GM23338 (cell line): Measurements from ENCODE around the gene EIF2B5. TPM values are rescaled to one million over a fixed set of nuclear protein-coding genes. Genes with fewer than 3 reads are reported as not detected.
A peak's percentile ranks its signal among the peaks of the same experiment; 100 is the strongest.
"Not testable (repeated sequence)": the region's sequence is repeated elsewhere in the genome, so short reads cannot be mapped to it uniquely, and the experiment has no call there.

ENCODE experiments used
- ATAC-seq: fragments of 200-7000 bp; cut with Tn5 transposase; 3 replicates; pipeline ENCODE4 v1.9.1; 2020
- DNase-seq: peaks from one replicate; pipeline ENCODE4 v3.0.0-alpha.2; 2015; ENCODE audit warnings: low spot score
- H2AFZ ChIP-seq: fragments of 200-600 bp; sonication (generic); 2 replicates; pipeline ENCODE4 v1.8.0; 2016; ENCODE audit warnings: antibody characterized with exemption, mild to moderate bottlenecking, moderate library complexity
- H3F3A ChIP-seq: fragments of 200-600 bp; sonication (generic); replicated peaks from 2 replicates; pipeline ENCODE4 v1.8.0; 2017; ENCODE audit warnings: antibody characterized with exemption, mixed run types, low read depth
- H3K27ac ChIP-seq: fragments of 200-600 bp; sonication (generic); 2 replicates; pipeline ENCODE4 v1.6.1; 2016; ENCODE audit warnings: low read depth
- H3K27me3 ChIP-seq: fragments of 200-600 bp; sonication (generic); 2 replicates; pipeline ENCODE4 v1.8.0; 2016; ENCODE audit warnings: mild to moderate bottlenecking, mixed run types, moderate library complexity; ENCODE audit not compliant: insufficient read depth
- H3K36me3 ChIP-seq: fragments of 200-600 bp; sonication (generic); 2 replicates; pipeline ENCODE4 v1.8.0; 2016; ENCODE audit warnings: mild to moderate bottlenecking; ENCODE audit not compliant: insufficient read depth
- H3K4me1 ChIP-seq: fragments of 200-600 bp; sonication (generic); 2 replicates; pipeline ENCODE4 v1.8.0; 2016; ENCODE audit warnings: mild to moderate bottlenecking, moderate library complexity; ENCODE audit not compliant: insufficient read depth
- H3K4me2 ChIP-seq: fragments of 200-600 bp; sonication (generic); 2 replicates; pipeline ENCODE4 v1.7.1; 2017; ENCODE audit warnings: mixed run types
- H3K4me3 ChIP-seq: fragments of 200-600 bp; sonication (generic); 2 replicates; pipeline ENCODE4 v1.6.1; 2016; ENCODE audit warnings: mixed run types
- H3K79me2 ChIP-seq: fragments of 200-600 bp; sonication (generic); replicated peaks from 2 replicates; pipeline ENCODE4 v1.8.0; 2017; ENCODE audit warnings: mild to moderate bottlenecking; ENCODE audit not compliant: insufficient read depth
- H3K9me2 ChIP-seq: fragments of 200-600 bp; sonication (generic); 2 replicates; pipeline ENCODE4 v1.8.0; 2017; ENCODE audit not compliant: insufficient read depth
- H4K20me1 ChIP-seq: fragments of 200-600 bp; sonication (generic); replicated peaks from 2 replicates; pipeline ENCODE4 v1.8.0; 2017; ENCODE audit warnings: mild to moderate bottlenecking; ENCODE audit not compliant: insufficient read depth
- H3K27ac Mint-ChIP-seq: 2 replicates; pipeline ENCODE4 v1.8.0; 2020; ENCODE audit warnings: inconsistent platforms, mild to moderate bottlenecking, moderate library complexity, mixed read lengths
- H3K27me3 Mint-ChIP-seq: 3 replicates; pipeline ENCODE4 v1.8.0; 2022; ENCODE audit warnings: low read depth, mild to moderate bottlenecking, moderate library complexity, mixed read lengths, inconsistent platforms; ENCODE audit not compliant: insufficient read depth, poor library complexity
- H3K36me3 Mint-ChIP-seq: 3 replicates; pipeline ENCODE4 v1.8.0; 2021; ENCODE audit warnings: low read depth, mild to moderate bottlenecking, inconsistent platforms, moderate library complexity, mixed read lengths
- H3K4me1 Mint-ChIP-seq: 3 replicates; pipeline ENCODE4 v1.8.0; 2020; ENCODE audit warnings: mild to moderate bottlenecking, inconsistent platforms, mixed read lengths
- H3K4me3 Mint-ChIP-seq: 3 replicates; pipeline ENCODE4 v1.8.0; 2021; ENCODE audit warnings: moderate library complexity, mild to moderate bottlenecking, inconsistent platforms, mixed read lengths
- H3K9me3 Mint-ChIP-seq: 3 replicates; pipeline ENCODE4 v1.8.0; 2020; ENCODE audit warnings: moderate library complexity, mild to moderate bottlenecking, inconsistent platforms, mixed read lengths
- EZH2phosphoT487 ChIP-seq: fragments of 200-600 bp; sonication (generic); IDR thresholded peaks from one replicate; pipeline ENCODE4 v1.8.1; 2018; ENCODE audit warnings: antibody characterized with exemption; ENCODE audit not compliant: unreplicated experiment
- ZNF331 ChIP-seq: fragments of 250-450 bp; sonication (Bioruptor Pico); IDR thresholded peaks from 2 replicates; pipeline ENCODE4 v1.5.0; 2020; ENCODE audit warnings: low read depth, mild to moderate bottlenecking, moderate library complexity
- polyA plus RNA-seq: library from polyadenylated mRNA; unstranded; fragments of >200 nt; fragmentation: Nextera tagmentation; extraction: Ambion mirVana; gene quantifications from 2 replicates; pipeline ENCODE4 v1.2.1, GENCODE V29; 2016
- total RNA-seq: library from RNA; depleted of rRNA; stranded (reverse); fragments of >200 nt; shearing (Covaris generic); gene quantifications from 2 replicates; pipeline ENCODE4 v1.2.3, GENCODE V29; 2014
- TF ChIP-seq, protein P1 (sequence below): IDR thresholded peaks from 2 replicates; pipeline ENCODE4 v1.6.1; 2016; ENCODE audit warnings: antibody characterized with exemption
- TF ChIP-seq, protein P2 (sequence below), 2 experiments: fragments of 200-600 bp in 1 of 2; sonication (generic) in 1 of 2; conservative IDR thresholded peaks; 2 replicates each; pipeline versions ENCODE4 v1.5.1 to v1.6.1; 2016 to 2017; ENCODE audit warnings: antibody characterized with exemption in 2 of 2, low read depth in 2 of 2, mild to moderate bottlenecking in 2 of 2, moderate library complexity in 1 of 2

The EIF2B5 gene
- total and polyA plus RNA-seq, 2 experiments from 2014 or later = 26.4 to 43.3 TPM

DNA sequence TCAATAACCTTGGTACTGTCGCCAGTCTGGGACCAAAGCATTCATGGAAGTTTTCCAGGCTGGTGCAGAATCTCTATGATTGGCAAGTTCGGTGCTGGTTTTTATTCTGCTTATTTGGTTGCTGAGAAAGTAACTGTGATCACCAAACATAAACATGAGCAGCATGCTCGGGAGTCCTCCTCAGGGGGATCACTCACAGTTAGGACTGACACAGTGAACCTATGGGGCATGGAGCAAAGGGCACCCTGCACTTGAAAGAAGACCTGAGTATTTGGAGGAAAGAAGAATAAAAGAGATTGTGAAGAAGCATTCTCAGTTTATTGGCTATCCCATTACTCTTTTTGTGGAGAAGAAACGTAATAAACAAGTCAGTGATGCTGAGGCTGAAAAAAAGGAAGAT is 19.1 kb upstream of the EIF2B5 start:
- no peaks in the 10 kb centered on the region for H4K20me1 ChIP-seq
- TF ChIP-seq, protein P1, sequence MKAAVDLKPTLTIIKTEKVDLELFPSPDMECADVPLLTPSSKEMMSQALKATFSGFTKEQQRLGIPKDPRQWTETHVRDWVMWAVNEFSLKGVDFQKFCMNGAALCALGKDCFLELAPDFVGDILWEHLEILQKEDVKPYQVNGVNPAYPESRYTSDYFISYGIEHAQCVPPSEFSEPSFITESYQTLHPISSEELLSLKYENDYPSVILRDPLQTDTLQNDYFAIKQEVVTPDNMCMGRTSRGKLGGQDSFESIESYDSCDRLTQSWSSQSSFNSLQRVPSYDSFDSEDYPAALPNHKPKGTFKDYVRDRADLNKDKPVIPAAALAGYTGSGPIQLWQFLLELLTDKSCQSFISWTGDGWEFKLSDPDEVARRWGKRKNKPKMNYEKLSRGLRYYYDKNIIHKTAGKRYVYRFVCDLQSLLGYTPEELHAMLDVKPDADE = no peak
- TF ChIP-seq EZH2phosphoT487 = no peak
- no peaks in the 10 kb centered on the region for H3K9me3 Mint-ChIP-seq
- no peaks in the 10 kb centered on the region for H3K4me1 Mint-ChIP-seq
- H3K27ac Mint-ChIP-seq = no peak overlapping the region
- no peaks in the 10 kb centered on the region for H3K27me3 ChIP-seq
- no peaks in the 10 kb centered on the region for H3K36me3 Mint-ChIP-seq
- no peaks in the 10 kb centered on the region for H3K9me2 ChIP-seq
- no peaks in the 10 kb centered on the region for H3F3A ChIP-seq
- H3K4me2 ChIP-seq = no peak overlapping the region
- no peak overlapping the region for H3K4me3 Mint-ChIP-seq
- DNase-seq (no peak), ATAC-seq (no peak)
- no peak overlapping the region for H3K4me3 ChIP-seq
- H3K36me3 ChIP-seq = no peaks in the 10 kb centered on the region
- H3K27ac ChIP-seq = no peak overlapping the region
- H2AFZ ChIP-seq = no peak overlapping the region
- no peaks in the 10 kb centered on the region for H3K4me1 ChIP-seq
- no peaks in the 10 kb centered on the region for H3K27me3 Mint-ChIP-seq
- no peaks in the 10 kb centered on the region for H3K79me2 ChIP-seq

DNA sequence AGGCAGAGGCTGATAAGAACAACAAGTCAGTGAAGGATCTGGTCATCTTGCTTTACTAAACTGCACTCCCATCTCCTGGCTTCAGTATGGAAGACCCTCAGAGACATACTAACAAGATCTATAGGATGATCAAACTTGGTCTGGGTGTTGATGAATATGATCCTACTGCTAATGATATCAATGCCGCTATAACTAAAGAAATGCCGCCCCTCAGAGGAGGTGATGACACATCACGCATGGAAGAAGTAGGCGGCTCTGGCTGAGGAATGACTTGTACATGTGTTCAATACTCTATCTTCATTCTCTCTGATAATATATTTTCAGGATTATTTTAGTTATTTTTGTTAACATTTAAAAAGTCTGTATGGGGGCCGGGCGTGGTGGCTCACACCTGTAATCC is 17.5 kb upstream of the EIF2B5 start:
- DNase-seq = peak; percentile 21

DNA sequence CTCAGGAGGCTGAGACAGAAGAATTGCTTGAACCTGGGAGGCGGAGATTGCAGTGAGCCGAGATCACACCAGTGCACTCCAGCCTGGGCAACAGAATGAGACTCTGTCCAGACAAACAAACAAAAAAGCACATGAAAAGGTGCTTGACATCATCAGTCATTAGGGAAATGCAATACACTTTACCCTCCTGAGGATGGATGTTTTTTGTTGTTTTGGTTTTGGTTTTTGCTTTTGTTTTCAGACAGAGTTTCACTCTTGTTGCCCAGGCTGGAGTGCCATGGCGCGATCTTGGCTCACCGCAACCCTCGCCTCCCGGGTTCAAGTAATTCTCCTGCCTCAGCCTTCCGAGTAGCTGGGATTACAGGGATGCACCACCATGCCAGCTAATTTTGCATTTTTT is 14.1 kb upstream of the EIF2B5 start:
- H4K20me1 ChIP-seq, H3K4me3 ChIP-seq, ATAC-seq, H3K4me1 ChIP-seq, H3K27ac ChIP-seq, H3K27me3 ChIP-seq, H3K4me1 Mint-ChIP-seq, DNase-seq, H3K9me2 ChIP-seq, H2AFZ ChIP-seq, H3K4me2 ChIP-seq, H3K36me3 Mint-ChIP-seq, H3F3A ChIP-seq, H3K27ac Mint-ChIP-seq, H3K79me2 ChIP-seq, H3K9me3 Mint-ChIP-seq, H3K4me3 Mint-ChIP-seq, H3K27me3 Mint-ChIP-seq, H3K36me3 ChIP-seq: not testable (repeated sequence)

More for the DNA sequence above, 17.5 kb upstream of the EIF2B5 start:
- Histone ChIP-seq H3K4me1 (no peaks in the 10 kb centered on the region), H3K36me3 (no peaks in the 10 kb centered on the region), H3K4me2 (no peak overlapping the region), H2AFZ (no peak overlapping the region), H3K79me2 (no peaks in the 10 kb centered on the region), H3K9me2 (no peaks in the 10 kb centered on the region), H3F3A (no peaks in the 10 kb centered on the region), H3K4me3 (no peak overlapping the region), H3K27me3 (no peaks in the 10 kb centered on the region), H3K27ac (no peak overlapping the region), H4K20me1 (no peaks in the 10 kb centered on the region)
- no peak overlapping the region for H3K4me3 Mint-ChIP-seq
- no peaks in the 10 kb centered on the region for H3K9me3 Mint-ChIP-seq
- H3K36me3 Mint-ChIP-seq = no peaks in the 10 kb centered on the region
- H3K27ac Mint-ChIP-seq = no peak overlapping the region
- H3K4me1 Mint-ChIP-seq = no peaks in the 10 kb centered on the region
- H3K27me3 Mint-ChIP-seq = no peaks in the 10 kb centered on the region
- TF ChIP-seq ZNF331 (CRISPR knock-in tag) = no peak
- TF ChIP-seq, protein P2, sequence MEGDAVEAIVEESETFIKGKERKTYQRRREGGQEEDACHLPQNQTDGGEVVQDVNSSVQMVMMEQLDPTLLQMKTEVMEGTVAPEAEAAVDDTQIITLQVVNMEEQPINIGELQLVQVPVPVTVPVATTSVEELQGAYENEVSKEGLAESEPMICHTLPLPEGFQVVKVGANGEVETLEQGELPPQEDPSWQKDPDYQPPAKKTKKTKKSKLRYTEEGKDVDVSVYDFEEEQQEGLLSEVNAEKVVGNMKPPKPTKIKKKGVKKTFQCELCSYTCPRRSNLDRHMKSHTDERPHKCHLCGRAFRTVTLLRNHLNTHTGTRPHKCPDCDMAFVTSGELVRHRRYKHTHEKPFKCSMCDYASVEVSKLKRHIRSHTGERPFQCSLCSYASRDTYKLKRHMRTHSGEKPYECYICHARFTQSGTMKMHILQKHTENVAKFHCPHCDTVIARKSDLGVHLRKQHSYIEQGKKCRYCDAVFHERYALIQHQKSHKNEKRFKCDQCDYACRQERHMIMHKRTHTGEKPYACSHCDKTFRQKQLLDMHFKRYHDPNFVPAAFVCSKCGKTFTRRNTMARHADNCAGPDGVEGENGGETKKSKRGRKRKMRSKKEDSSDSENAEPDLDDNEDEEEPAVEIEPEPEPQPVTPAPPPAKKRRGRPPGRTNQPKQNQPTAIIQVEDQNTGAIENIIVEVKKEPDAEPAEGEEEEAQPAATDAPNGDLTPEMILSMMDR (conservative IDR thresholded peaks at IDR 0.05; ENCODE audit: low read depth in 2 of 2) = peak; percentile 35 to 58; a peak in 3 of 4 replicates
- no peak for ATAC-seq
